A549 treated with CpdA at 1 μM for 4 hours (cell line): Measurements from ENCODE around the gene GHRHR. TPM values are rescaled to one million over a fixed set of nuclear protein-coding genes. Genes with fewer than 3 reads are reported as not detected.

Source experiments
- total RNA-seq: library from RNA; stranded (reverse); fragments of 200-300 nt; extraction: Qiagen RNA extraction; gene quantifications from 5 replicates; pipeline ENCODE4 v1.2.3, GENCODE V29; 2022; ENCODE audit warnings: low read depth

GHRHR gene
- total RNA-seq = not detected in 5 replicates

GRCh38 chr7:30963842-30964241 is at the start of gene GHRHR:
TSS of gene GHRHR (plus strand) at chr7:30963953. CDS start at chr7:30964069, 116 bp downstream.

Other genes starting within 250 kb of the GHRHR start
- not detected in 5 replicates for gene INMT, start 211.8 kb upstream of the GHRHR start, total RNA-seq
- gene MINDY4, start 192.5 kb upstream of the GHRHR start, total RNA-seq = 2.8 to 3.0 TPM (median 3.0 TPM) in 5 replicates
- 0.36 to 0.70 TPM (median 0.45 TPM) in 5 replicates for gene AQP1, start 52.1 kb upstream of the GHRHR start, total RNA-seq
- 0.02 to 0.05 TPM (median 0.04 TPM) in 4 of 5 replicates, not detected in the other for gene ADCYAP1R1, start 88.4 kb downstream of the GHRHR start, total RNA-seq